Fibroblast of gingiva (primary cell): Measurements from ENCODE around the gene DYNC1I2.
A peak's percentile ranks its signal among the peaks of the same experiment; 100 is the strongest.
"Not testable (repeated sequence)": the region's sequence is repeated elsewhere in the genome, so short reads cannot be mapped to it uniquely, and the experiment has no call there.

Experiments
- DNase-seq: peaks from one replicate; pipeline ENCODE4 v3.0.0-alpha.2; 2011; ENCODE audit warnings: low read depth

The DYNC1I2 gene

DNA sequence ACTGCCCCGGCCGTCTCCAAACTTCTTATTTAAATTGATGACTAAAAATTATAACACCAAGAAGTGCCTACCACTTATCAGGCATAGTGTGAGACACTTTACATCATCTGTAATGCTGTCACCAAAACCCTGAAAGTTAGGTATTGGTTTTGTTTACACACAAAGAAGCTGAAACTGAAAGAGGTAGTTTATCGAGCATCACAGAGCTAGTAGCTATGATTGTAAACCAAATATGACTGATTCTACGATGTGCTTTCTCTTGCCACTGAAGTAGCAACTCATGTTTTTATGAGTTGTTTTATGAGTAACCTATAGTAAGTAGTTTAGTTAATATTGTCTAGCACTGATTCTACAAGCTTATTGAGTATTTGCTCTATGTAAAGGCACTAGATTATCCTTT lies 31.5 kb downstream of the DYNC1I2 start:
- DNase-seq, result no peak

DNA sequence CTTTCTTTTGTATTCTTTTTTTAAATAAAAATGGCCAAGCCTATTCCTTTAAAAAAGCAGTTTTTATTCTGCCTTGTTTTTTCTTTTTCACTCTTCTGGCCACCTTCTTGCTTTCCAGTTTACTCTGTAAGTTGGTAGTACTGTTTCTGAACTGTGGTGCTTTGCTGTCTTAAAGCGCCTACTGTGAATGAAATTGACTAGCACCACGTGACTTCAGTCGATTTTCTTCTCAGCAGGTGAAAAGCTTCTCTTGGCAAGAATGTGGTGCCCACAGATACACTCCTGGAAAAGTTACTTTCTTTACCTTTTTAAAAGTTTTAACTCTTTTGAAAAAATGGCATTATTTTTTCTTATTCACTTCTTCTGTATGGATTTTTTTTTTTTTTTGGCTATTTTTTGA lies 32.4 kb downstream of the DYNC1I2 start:
- no peak for DNase-seq

DNA sequence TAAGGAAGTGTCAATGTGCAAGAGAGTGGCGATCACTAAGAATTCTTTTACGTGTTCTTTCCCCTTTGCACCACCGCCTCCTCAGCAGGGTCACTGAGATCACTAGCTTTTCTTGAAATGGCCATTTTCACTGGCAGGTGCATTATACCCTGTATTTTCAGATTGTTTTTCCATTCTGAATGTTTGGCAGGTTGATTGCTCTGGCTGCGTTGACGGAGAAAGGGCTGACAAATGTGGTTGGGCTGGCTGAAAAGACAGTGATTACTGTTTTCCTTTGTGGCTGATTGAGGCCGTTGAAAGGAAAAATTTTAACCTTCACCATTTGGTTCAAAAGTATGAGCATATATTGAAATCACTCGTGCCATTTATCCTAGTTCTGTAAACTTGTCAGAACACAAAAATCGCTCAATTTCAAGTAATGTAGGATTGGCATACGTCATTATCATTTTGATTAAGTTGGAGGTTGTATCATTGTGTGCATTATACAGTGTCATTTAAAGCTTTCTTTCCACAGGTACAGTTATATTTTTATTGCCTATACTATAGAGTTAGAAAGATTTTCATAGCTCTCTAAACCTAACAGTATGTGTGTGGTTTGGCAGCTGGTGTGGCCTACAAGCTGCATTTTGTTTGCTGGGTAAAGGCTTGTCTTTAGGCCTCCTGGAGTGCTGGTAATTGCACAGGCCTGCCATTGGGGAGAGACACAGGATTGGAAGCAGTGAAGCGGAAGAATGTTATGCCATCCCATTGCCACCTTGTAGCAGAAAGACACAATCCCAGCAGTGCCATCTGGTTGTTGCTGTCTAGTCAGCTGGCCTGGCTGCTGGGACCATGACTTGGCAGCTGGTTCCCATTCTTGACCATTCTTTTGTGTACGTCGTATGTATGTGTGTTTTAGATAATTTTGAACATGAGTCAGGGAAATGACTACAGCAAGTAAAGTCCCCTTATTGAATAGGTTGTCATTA lies 36.7 kb downstream of the DYNC1I2 start:
- DNase-seq, result peak; percentile 50

GRCh38 chr2:171726847-171727450 lies 39.7 kb downstream of the DYNC1I2 start:
- peak; percentile 77 for DNase-seq

DNA sequence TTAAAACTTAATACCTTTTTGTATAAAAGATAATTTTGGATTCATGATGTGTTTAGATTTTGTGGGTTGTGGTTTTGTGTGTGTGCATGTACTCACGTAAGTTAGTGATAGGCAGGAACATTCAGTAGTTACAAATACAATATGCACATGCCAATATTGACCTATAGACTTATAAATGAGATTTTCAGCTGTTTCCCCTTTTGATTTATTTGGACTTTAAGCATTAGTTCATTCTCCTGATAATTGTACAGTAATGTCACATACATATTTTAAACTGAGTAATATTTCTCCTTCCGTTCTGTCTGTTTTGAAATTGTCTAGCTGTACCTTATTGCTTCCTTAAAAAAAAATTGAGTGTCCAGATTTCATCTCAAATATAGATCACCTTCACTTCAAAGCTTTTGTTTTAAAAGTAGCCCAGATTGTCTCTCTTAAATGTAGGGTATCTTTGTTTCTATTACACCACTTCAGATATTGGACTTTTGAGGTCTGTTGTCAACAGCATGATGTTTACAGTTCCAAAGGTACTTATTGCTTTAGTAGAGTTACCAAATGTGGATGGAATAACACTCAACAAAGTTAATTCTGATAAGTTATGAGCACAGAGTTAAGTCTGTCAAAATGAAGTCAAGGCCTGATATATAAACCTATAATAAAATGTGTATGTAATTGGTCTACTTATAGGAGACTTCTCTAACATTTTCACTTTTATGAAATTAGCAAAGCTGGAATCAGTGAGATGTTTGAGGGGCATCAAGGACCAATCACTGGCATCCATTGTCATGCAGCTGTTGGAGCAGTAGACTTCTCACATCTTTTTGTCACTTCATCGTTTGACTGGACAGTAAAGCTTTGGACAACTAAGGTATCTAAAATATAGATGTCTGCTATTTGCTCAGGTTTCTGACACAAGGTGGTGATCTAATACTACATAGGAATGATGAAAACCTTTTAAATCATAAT lies 42.0 kb downstream of the DYNC1I2 start:
- no peak for DNase-seq

GRCh38 chr2:171729952-171730317 lies 42.7 kb downstream of the DYNC1I2 start:
- no peak for DNase-seq

DNA sequence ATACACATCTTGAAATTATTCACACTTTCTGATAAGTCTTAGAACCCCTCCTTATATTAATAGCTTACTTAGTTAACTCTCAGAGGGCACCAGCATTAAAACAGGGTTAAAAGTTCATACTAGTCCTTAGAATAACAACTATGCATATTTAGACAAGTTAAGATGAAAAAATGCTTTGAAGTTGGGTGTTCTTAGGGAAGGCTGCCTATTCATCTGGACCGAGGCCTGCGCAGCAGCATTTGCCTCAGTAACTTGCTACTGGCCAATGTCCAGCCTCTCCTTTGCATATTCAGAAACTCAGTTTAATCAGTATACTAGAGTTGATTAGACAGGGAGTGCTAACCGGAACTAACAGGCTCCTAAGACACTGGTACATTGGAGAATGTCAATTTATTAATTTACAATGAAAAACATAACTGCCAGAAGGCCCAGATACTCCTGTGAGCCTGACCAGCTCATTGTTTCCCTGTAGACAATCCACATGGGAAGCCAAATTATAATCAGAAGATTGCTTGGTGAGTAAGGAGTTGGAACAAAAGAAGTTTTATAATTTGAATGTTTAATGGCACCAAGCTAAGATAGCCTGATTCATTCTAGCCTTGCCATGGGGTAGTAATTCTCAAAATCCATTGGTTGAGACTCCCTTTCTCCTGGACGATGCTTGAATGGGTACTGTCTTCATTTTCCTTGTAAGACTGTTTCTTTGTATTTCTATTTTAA lies 48.9 kb downstream of the DYNC1I2 start:
- DNase-seq, result no peak

GRCh38 chr2:171741189-171741588 lies 53.9 kb downstream of the DYNC1I2 start:
- no peak for DNase-seq

GRCh38 chr2:171742760-171743159 lies 55.5 kb downstream of the DYNC1I2 start:
- DNase-seq, result no peak

DNA sequence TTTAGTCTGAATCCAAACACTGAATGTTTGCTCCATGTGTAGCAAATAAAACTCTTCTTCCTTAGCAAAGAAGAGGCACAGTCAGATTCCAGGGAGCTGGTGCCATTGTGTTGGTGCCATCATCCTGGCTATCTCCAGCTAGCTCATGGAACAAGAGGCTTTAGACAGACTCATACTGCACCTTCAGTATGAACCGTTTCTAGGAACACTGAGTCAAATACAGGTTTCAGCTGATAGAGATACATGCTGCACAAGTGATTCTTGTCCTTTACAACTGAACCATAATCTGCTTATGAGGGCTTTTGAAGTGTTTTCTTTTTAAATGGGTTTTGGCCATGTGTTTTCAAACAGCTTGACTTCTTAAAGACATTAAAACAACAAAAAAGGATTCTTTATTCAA lies 57.9 kb downstream of the DYNC1I2 start:
- no peak for DNase-seq

DNA sequence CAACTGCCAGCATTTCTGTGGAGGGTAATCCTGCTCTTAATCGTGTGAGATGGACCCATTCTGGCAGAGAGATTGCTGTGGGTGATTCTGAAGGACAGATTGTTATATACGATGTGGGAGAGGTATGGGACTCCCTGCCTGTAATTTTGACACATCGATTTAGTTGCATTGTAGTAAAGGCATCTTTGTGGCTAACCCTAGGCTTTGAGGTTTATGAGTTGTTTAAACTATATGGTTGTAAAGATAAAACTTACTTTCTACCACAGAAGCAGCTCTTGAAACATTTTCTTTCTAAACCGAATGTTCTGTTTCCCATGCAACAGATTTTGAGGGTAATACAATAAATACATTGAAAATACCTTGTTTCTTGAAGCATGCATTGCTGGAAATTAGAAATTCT lies 58.5 kb downstream of the DYNC1I2 start:
- no peak for DNase-seq

DNA sequence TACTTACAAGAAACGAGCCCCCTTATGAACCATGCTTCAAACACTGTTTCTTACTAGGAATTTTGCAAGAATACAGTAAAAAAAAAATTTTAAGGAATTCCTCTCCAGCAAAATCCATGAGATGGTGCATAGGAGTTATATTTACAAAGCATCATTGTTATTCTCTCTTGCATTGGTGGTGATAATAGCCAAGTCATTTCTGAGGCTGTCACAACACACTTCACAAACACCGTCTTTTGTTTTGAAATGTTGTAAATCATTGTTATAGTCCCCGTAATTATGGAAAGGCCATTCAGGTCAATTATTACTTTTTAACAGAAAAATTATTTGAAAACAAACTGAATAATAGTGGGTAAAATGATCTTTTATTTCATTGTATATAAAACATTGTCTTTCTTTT lies 60.1 kb downstream of the DYNC1I2 start:
- no peak for DNase-seq

- DNase-seq, result no peak
Measured at GRCh38 chr2:171754254-171754939, 67.1 kb downstream of the DYNC1I2 start.

- DNase-seq, result not testable (repeated sequence)
Measured at GRCh38 chr2:171758762-171759161, 71.5 kb downstream of the DYNC1I2 start.

GRCh38 chr2:171761176-171761575 lies 73.9 kb downstream of the DYNC1I2 start:
- DNase-seq, result not testable (repeated sequence)

DNA sequence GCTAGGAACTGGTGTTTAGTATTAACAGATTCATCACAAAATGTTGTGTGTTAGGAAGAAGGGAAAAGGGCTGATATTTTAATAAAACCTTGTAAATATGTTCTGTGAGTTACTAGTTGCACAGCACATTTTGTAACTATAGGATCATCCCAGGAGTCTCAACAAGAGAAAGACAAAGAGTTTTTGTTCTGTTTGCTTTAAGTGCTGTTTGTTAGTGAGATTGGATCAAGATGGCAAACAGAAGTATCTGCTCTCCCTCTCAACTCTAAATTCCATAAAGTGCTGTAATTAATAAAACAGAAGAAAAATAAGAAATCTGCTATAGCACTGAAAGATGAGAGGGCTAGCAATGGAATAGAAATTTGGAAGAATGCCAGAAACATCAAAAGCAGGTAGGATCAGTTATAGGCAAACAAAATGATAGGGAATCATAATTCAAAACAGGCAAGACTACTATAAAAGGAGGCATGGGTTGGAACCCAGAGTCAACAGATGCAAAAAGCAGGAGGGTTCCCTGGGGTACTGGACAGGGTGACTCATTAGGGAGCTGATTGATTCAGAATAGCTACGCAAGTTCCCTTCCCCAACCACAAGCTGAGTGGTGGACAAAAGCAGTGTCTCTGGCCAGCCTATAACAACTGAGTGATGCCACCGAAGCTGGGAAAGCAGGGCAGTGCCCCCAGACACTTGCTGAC lies 75.8 kb downstream of the DYNC1I2 start:
- DNase-seq, result peak; percentile 16

GRCh38 chr2:171763602-171764001 lies 76.3 kb downstream of the DYNC1I2 start:
- no peak for DNase-seq

DNA sequence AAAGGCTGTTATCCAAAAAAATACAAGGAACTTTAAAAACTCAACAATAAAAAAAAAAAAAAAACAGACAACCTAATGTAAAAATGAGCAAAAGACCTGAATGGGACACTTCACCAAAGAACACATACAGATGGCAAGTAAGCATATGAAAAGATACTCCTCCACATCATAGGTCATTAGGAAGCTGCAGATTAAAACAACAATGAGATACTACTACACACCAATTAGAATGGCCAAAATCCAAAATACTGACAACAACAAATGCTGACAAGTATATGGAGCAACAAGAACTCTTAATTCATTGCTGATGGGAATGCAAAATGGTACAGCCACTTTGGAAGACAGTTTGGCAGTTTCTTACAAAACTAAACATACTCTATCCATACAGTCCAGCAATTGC lies 84.2 kb downstream of the DYNC1I2 start:
- DNase-seq, result no peak

GRCh38 chr2:171772373-171772772 lies 85.1 kb downstream of the DYNC1I2 start:
- no peak for DNase-seq

DNA sequence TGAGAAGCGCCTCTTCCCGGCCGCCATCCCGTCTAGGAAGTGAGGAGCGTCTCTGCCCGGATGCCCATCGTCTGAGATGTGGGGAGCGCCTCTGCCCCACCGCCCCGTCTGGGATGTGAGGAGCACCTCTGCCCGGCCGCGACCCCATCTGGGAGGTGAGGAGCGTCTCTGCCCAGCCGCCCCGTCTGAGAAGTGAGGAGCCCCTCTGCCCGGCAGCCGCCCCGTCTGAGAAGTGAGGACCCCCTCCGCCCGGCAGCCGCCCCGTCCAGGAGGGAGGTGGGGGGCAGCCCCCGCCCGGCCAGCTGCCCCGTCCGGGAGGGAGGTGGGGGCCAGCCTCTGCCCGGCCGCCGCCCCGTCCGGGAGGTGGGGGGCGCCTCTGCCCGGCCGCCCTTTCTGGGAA lies 87.3 kb downstream of the DYNC1I2 start:
- not testable (repeated sequence) for DNase-seq
